HFFc6 (cell line): ENCODE measurements around the gene SGSM1. TPM values are rescaled to one million over a fixed set of nuclear protein-coding genes. Genes with fewer than 3 reads are reported as not detected.

ENCODE experiments used
- DNase-seq: peaks from one replicate; pipeline ENCODE4 v3.0.0-alpha.2; 2018
- H3K27ac Mint-ChIP-seq: 2 replicates; pipeline ENCODE4 v1.8.0; 2020; ENCODE audit warnings: mild to moderate bottlenecking, mixed read lengths
- H3K27me3 Mint-ChIP-seq: 2 replicates; pipeline ENCODE4 v1.8.0; 2021; ENCODE audit warnings: mild to moderate bottlenecking, moderate library complexity, mixed read lengths; ENCODE audit not compliant: insufficient read depth
- H3K36me3 Mint-ChIP-seq: 2 replicates; pipeline ENCODE4 v1.8.0; 2021; ENCODE audit warnings: low read depth, mixed read lengths
- H3K4me1 Mint-ChIP-seq: 2 replicates; pipeline ENCODE4 v1.8.0; 2020; ENCODE audit warnings: low read depth, mixed read lengths
- H3K4me3 Mint-ChIP-seq: 2 replicates; pipeline ENCODE4 v1.8.0; 2020; ENCODE audit warnings: mild to moderate bottlenecking, moderate library complexity, mixed read lengths
- H3K9me3 Mint-ChIP-seq: 2 replicates; pipeline ENCODE4 v1.8.0; 2020; ENCODE audit warnings: mild to moderate bottlenecking, mixed read lengths
- CTCF ChIP-seq: fragments of 200-600 bp; sonication (generic); IDR thresholded peaks from 2 replicates; pipeline ENCODE4 v1.5.0; 2021; ENCODE audit warnings: antibody characterized with exemption, mild to moderate bottlenecking
- total RNA-seq, 6 experiments: library from RNA; stranded (reverse); fragmentation: NEBNext Ultra II Directional; extraction: Animal tissue kit (Norgen Biotek cat#: 25700); gene quantifications; 2 replicates in 1 of 6; 3 replicates in 5 of 6; pipeline ENCODE4 v1.2.3, GENCODE V29; 2021

SGSM1 gene
- total RNA-seq, 6 experiments from 2014 or later = not detected

DNA sequence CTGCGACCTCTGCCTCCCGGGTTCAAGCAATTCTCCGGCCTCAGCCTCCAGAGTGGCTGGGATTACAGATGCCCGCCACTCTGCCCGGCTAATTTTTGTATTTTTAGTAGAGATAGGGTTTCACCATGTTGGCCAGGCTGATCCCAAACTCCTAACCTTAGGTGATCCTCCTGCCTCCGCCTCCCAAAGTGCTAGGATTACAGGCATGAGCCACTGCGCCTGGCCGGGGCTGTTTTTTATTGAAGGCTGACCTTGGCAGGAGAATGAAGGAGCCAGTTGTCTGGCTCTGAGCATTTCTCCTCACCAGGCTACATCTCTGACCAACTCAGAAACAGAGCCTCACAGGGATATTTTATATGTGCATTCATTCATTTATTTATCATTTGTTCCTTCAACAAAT lies 148.8 kb downstream of the SGSM1 start:
- peaks cover 5% of the 10 kb centered on the region for H3K27me3 Mint-ChIP-seq
- TF ChIP-seq CTCF = no peak
- H3K27ac Mint-ChIP-seq = no peak overlapping the region
- H3K9me3 Mint-ChIP-seq = peaks cover 7% of the 10 kb centered on the region
- H3K4me1 Mint-ChIP-seq = peaks cover 19% of the 10 kb centered on the region
- H3K36me3 Mint-ChIP-seq = no peaks in the 10 kb centered on the region; the same call in 1 of the 2 replicates
- H3K4me3 Mint-ChIP-seq = no peak overlapping the region
- no peak for DNase-seq

DNA sequence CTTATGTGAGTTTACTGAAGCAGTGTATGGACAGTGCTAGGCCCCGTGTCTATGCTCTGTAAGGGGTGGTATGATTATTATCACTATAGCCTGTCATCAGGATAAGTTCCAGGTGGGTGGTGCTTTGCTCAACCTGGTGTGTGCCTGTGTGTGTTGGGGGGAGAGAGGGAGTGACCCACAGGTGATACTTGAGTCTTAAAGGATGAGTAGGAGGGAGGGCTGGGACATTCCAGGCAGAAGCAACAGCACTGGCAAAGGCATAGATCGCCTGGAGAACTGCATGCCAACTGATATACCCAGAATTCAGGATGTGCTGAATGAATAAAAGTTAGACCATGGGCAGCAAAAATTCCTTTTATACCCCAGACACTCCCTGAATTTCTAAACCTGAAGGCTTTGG lies 151.0 kb downstream of the SGSM1 start:
- Mint-ChIP-seq H3K27me3 (peaks cover 5% of the 10 kb centered on the region), H3K36me3 (peaks cover 7% of the 10 kb centered on the region), H3K9me3 (peaks cover 17% of the 10 kb centered on the region), H3K4me3 (no peak overlapping the region), H3K4me1 (peaks cover 12% of the 10 kb centered on the region), H3K27ac (no peak overlapping the region)
- no peak for DNase-seq
- TF ChIP-seq CTCF = no peak

- TF ChIP-seq CTCF = no peak
- Mint-ChIP-seq H3K27ac (no peak overlapping the region), H3K9me3 (peaks cover 11% of the 10 kb centered on the region), H3K4me1 (no peaks in the 10 kb centered on the region), H3K4me3 (no peak overlapping the region), H3K27me3 (no peaks in the 10 kb centered on the region; the same call in none of the 2 replicates), H3K36me3 (peaks cover 7% of the 10 kb centered on the region)
- DNase-seq = no peak
Observed at GRCh38 chr22:24961217-24961844, 155.3 kb downstream of the SGSM1 start.

DNA sequence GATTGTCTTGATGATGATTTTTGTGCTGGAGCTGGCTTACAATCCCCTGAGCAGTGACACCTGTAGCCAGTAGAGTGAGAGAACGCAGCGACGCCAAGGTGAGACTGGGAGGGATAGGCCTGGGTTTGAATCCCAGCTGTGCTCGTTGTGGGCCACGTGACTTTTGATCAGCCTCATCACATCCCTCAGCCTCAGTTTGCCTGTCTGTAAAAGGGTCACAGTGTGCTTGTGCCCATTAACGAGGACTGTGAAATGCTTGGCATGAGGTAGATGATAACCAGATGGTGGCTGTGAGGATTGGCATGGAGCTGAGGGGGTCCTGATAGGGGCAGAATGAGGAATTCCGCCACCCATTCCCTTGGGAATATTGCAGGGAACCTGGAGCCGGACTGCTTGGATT lies 156.1 kb downstream of the SGSM1 start:
- Mint-ChIP-seq H3K36me3 (peaks cover 7% of the 10 kb centered on the region), H3K4me3 (no peak overlapping the region), H3K4me1 (no peaks in the 10 kb centered on the region), H3K9me3 (peaks cover 11% of the 10 kb centered on the region), H3K27me3 (no peaks in the 10 kb centered on the region; the same call in none of the 2 replicates), H3K27ac (no peak overlapping the region)
- TF ChIP-seq CTCF = no peak
- DNase-seq = no peak

GRCh38 chr22:24962835-24963234 lies 156.8 kb downstream of the SGSM1 start:
- peaks cover 7% of the 10 kb centered on the region for H3K36me3 Mint-ChIP-seq
- H3K27me3 Mint-ChIP-seq = no peaks in the 10 kb centered on the region; the same call in none of the 2 replicates
- H3K27ac Mint-ChIP-seq = no peak overlapping the region
- H3K4me1 Mint-ChIP-seq = no peaks in the 10 kb centered on the region
- no peak for TF ChIP-seq CTCF
- peaks cover 14% of the 10 kb centered on the region for H3K9me3 Mint-ChIP-seq
- no peak for DNase-seq
- no peak overlapping the region for H3K4me3 Mint-ChIP-seq
